Medulla oblongata (tissue), 1 donor: Measurements from ENCODE around the gene PIGT.

Experiments used
- DNase-seq: peaks from one replicate; pipeline ENCODE4 v3.0.0-alpha.2; 2015; ENCODE audit errors: extremely low spot score

PIGT gene

GRCh38 chr20:45400346-45401031 lies 15.5 kb upstream of the PIGT start:
- no peak for DNase-seq

GRCh38 chr20:45402946-45403345 lies 13.0 kb upstream of the PIGT start:
- DNase-seq, result no peak

- DNase-seq, result no peak
Observed at GRCh38 chr20:45404438-45404837, 11.5 kb upstream of the PIGT start.

GRCh38 chr20:45405571-45406259 lies 10.2 kb upstream of the PIGT start:
- DNase-seq, result no peak

- peak; percentile 62 for DNase-seq
Observed at GRCh38 chr20:45406260-45407066, 9.5 kb upstream of the PIGT start.

GRCh38 chr20:45407067-45407745 lies 8.7 kb upstream of the PIGT start:
- DNase-seq, result peak; percentile 39

- DNase-seq, result peak; percentile 96
Observed at GRCh38 chr20:45407783-45408645, 7.9 kb upstream of the PIGT start, which contains the start of gene DBNDD2. TSS of gene DBNDD2 (plus strand) at chr20:45408289. CDS start at chr20:45408468, 179 bp downstream.

- peak; percentile 76 for DNase-seq
Observed at GRCh38 chr20:45408646-45409213, 7.2 kb upstream of the PIGT start.

- no peak for DNase-seq
Observed at GRCh38 chr20:45409521-45410272, 6.2 kb upstream of the PIGT start.

GRCh38 chr20:45410887-45411286 lies 5.1 kb upstream of the PIGT start:
- DNase-seq, result no peak

- no peak for DNase-seq
Observed at GRCh38 chr20:45412653-45413052, 3.3 kb upstream of the PIGT start.

- no peak for DNase-seq
Observed at GRCh38 chr20:45413479-45413878, 2.5 kb upstream of the PIGT start.

GRCh38 chr20:45416917-45417316 lies 976 bp downstream of the PIGT start:
- DNase-seq, result no peak

GRCh38 chr20:45419188-45420091 lies 3.5 kb downstream of the PIGT start:
- peak; percentile 39 for DNase-seq

GRCh38 chr20:45420125-45420524 lies 4.2 kb downstream of the PIGT start:
- DNase-seq, result no peak

GRCh38 chr20:45423700-45424099 lies 7.8 kb downstream of the PIGT start:
- DNase-seq, result no peak

- no peak for DNase-seq
Observed at GRCh38 chr20:45425561-45425960, 9.6 kb downstream of the PIGT start.

GRCh38 chr20:45426320-45427016 lies 10.5 kb downstream of the PIGT start:
- DNase-seq, result no peak
